Naive thymus-derived CD8-positive, alpha-beta T cell (primary cell): ENCODE results near the gene RGL1. TPM values are rescaled to one million over a fixed set of nuclear protein-coding genes. Genes with fewer than 3 reads are reported as not detected.
A peak's percentile ranks its signal among the peaks of the same experiment; 100 is the strongest.
"Not testable (repeated sequence)": the region's sequence is repeated elsewhere in the genome, so short reads cannot be mapped to it uniquely, and the experiment has no call there.

Experiments
- ATAC-seq, 2 donors: fragments of 150-1000 bp; cut with Tn5 transposase in 1 of 2; sonication (Bioruptor Pico), chemical (Tn5 transposase) in 1 of 2; 1 replicate in 1 of 2; 2 replicates in 1 of 2; pipeline ENCODE4 v1.10.0; 2021; ENCODE audit warnings: mild to moderate bottlenecking in 2 of 2, moderate library complexity in 2 of 2
- POLR2A ChIA-PET: fragments of 350-600 bp; sonication (Branson Sonifier 250); formaldehyde crosslinking; loops from one replicate; lab custom pipeline; 2021; ENCODE audit warnings: antibody characterized with exemption; lab: Charles Lee
- DNase-seq, 10 donors: peaks; one replicate each; pipeline versions ENCODE4 v3.0.0 to v3.0.0-alpha.2; 2020 to 2022
- H3K27ac Mint-ChIP-seq, 10 donors: one replicate each; pipeline ENCODE4 v1.8.0; 2020 to 2022; ENCODE audit warnings: mild to moderate bottlenecking in 10 of 10, mixed read lengths in 10 of 10, moderate library complexity in 4 of 10, inconsistent platforms in 1 of 10
- H3K27me3 Mint-ChIP-seq, 5 donors: one replicate each; pipeline ENCODE4 v1.8.0; 2021 to 2022; ENCODE audit warnings: mixed read lengths in 5 of 5
- H3K36me3 Mint-ChIP-seq, 3 donors: one replicate each; pipeline ENCODE4 v1.8.0; 2020 to 2022; ENCODE audit warnings: mixed read lengths in 3 of 3, mild to moderate bottlenecking in 2 of 3, inconsistent platforms in 1 of 3
- H3K4me1 Mint-ChIP-seq, 4 donors: one replicate each; pipeline ENCODE4 v1.8.0; 2021 to 2022; ENCODE audit warnings: mixed read lengths in 4 of 4
- H3K4me3 Mint-ChIP-seq, 10 donors: one replicate each; pipeline ENCODE4 v1.8.0; 2020 to 2022; ENCODE audit warnings: mild to moderate bottlenecking in 10 of 10, mixed read lengths in 10 of 10, moderate library complexity in 6 of 10, inconsistent platforms in 1 of 10
- H3K9me3 Mint-ChIP-seq, 9 donors: one replicate each; pipeline ENCODE4 v1.8.0; 2020 to 2022; ENCODE audit warnings: mixed read lengths in 9 of 9, mild to moderate bottlenecking in 3 of 9, inconsistent platforms in 1 of 9, moderate library complexity in 1 of 9
- polyA plus RNA-seq, 3 donors: library from polyadenylated mRNA; unstranded; fragments of 300-500 nt; fragmentation: Illumina TruSeq; gene quantifications; one replicate each; pipeline ENCODE4 v1.2.3, GENCODE V29; 2021
- total RNA-seq, 8 experiments: library from RNA in 2 of 8; stranded (reverse) in 2 of 8; gene quantifications; one replicate each; pipeline ENCODE4 v1.2.3 and lab custom pipeline; 2021 to 2026

RGL1 gene
- 1 to 10 TPM; 1.9 to 2.1 TPM for total RNA-seq
- polyA plus RNA-seq: 1 to 10 TPM; 1.1 to 1.8 (median 1.4) TPM
- 2.5 to 10.7 (median 5.3) reads per million in 6 experiments for total RNA-seq (lab: John Stamatoyannopoulos, UW)

GRCh38 chr1:183804916-183805841, at the start of gene RGL1:
Gene RGL1, plus strand, starts transcription at chr1:183805120. Its CDS starts 178 bp downstream, at chr1:183805298.
- ATAC-seq: peak; percentile 77 to 81
- peak in 6 of 10 donors; percentile 3 to 25 (median 8) for DNase-seq
- Mint-ChIP-seq H3K36me3 (peaks cover 2 to 35% (median 25%) of the 10 kb centered on the region in 3 donors), H3K4me1 (peaks cover 6 to 14% (median 11%) of the 10 kb centered on the region in 4 donors), H3K27me3 (peaks cover 5 to 33% (median 18%) of the 10 kb centered on the region in 5 donors), H3K9me3 (peaks cover 6 to 41% (median 21%) of the 10 kb centered on the region in 9 donors), H3K4me3 (peak within 1 kb of the TSS; percentile 72 to 93 (median 86)), H3K27ac (peak within 1 kb of the TSS in 2 of 10 donors; percentile 41 to 76)
- POLR2A ChIA-PET: interaction anchor here (0.8 kb wide), 1 partner anchor 246 kb away, joined by 3 read pairs; the partner anchor contains the start of gene TSEN15

GRCh38 chr1:183756326-183756725, 48.6 kb upstream of the RGL1 start:
- Mint-ChIP-seq H3K36me3 (peaks cover 7 to 25% (median 23%) of the 10 kb centered on the region in 3 donors), H3K27me3 (peaks cover 0 to 1% (median 0%) of the 10 kb centered on the region in 5 donors), H3K4me3 (no peak overlapping the region), H3K4me1 (peaks cover 0 to 1% (median 0%) of the 10 kb centered on the region in 4 donors), H3K27ac (no peak overlapping the region), H3K9me3 (peaks cover 7 to 24% (median 12%) of the 10 kb centered on the region in 9 donors)
- ATAC-seq: no peak
- no peak for DNase-seq
- POLR2A ChIA-PET: no interaction called here

GRCh38 chr1:183757061-183757460, 47.9 kb upstream of the RGL1 start:
- POLR2A ChIA-PET: no interaction called here
- Mint-ChIP-seq H3K27ac (no peak overlapping the region), H3K9me3 (peaks cover 8 to 22% (median 12%) of the 10 kb centered on the region in 9 donors)

GRCh38 chr1:183758913-183759312, 46.0 kb upstream of the RGL1 start:
- ATAC-seq (no peak), DNase-seq (no peak)
- POLR2A ChIA-PET: no interaction called here
- Mint-ChIP-seq H3K27ac (no peak overlapping the region), H3K4me3 (no peak overlapping the region), H3K9me3 (peaks cover 3 to 28% (median 18%) of the 10 kb centered on the region in 9 donors), H3K27me3 (no peaks in the 10 kb centered on the region), H3K36me3 (peaks cover 5 to 23% (median 22%) of the 10 kb centered on the region in 3 donors), H3K4me1 (peaks cover 0 to 1% (median 0%) of the 10 kb centered on the region in 4 donors)

More at GRCh38 chr1:183757061-183757460, 47.9 kb upstream of the RGL1 start:
- no peak overlapping the region for H3K4me3 Mint-ChIP-seq
- H3K27me3 Mint-ChIP-seq: peaks cover 0 to under 1% (median 0%) of the 10 kb centered on the region in 5 donors
- DNase-seq (no peak), ATAC-seq (no peak)
- H3K4me1 Mint-ChIP-seq: peaks cover 0 to 1% (median 0%) of the 10 kb centered on the region in 4 donors
- H3K36me3 Mint-ChIP-seq: peaks cover 7 to 26% (median 22%) of the 10 kb centered on the region in 3 donors

- POLR2A ChIA-PET: no interaction called here
- Mint-ChIP-seq H3K4me1 (peaks cover 0 to 2% (median 0%) of the 10 kb centered on the region in 4 donors), H3K36me3 (peaks cover 9 to 40% (median 38%) of the 10 kb centered on the region in 3 donors), H3K4me3 (no peak overlapping the region), H3K27ac (no peak overlapping the region), H3K9me3 (peaks cover 14 to 46% (median 32%) of the 10 kb centered on the region in 9 donors), H3K27me3 (no peaks in the 10 kb centered on the region)
- ATAC-seq: no peak
- DNase-seq: no peak
Measured at GRCh38 chr1:183760661-183761060, 44.3 kb upstream of the RGL1 start.

GRCh38 chr1:183761871-183762270, 43.0 kb upstream of the RGL1 start:
- no peak overlapping the region for H3K4me3 Mint-ChIP-seq
- no peaks in the 10 kb centered on the region for H3K27me3 Mint-ChIP-seq
- peaks cover 14 to 50% (median 32%) of the 10 kb centered on the region in 9 donors for H3K9me3 Mint-ChIP-seq
- no peak overlapping the region for H3K27ac Mint-ChIP-seq
- ATAC-seq (no peak), DNase-seq (no peak)
- H3K36me3 Mint-ChIP-seq: peaks cover 9 to 42% (median 40%) of the 10 kb centered on the region in 3 donors
- H3K4me1 Mint-ChIP-seq: peaks cover 0 to 2% (median 0%) of the 10 kb centered on the region in 4 donors
- POLR2A ChIA-PET: no interaction called here

- H3K27ac Mint-ChIP-seq, DNase-seq, H3K27me3 Mint-ChIP-seq, ATAC-seq, H3K4me3 Mint-ChIP-seq, POLR2A ChIA-PET, H3K4me1 Mint-ChIP-seq: not testable (repeated sequence)
- Mint-ChIP-seq H3K9me3 (peaks cover 14 to 50% (median 33%) of the 10 kb centered on the region in 9 donors), H3K36me3 (peaks cover 9 to 42% (median 38%) of the 10 kb centered on the region in 3 donors)
Measured at GRCh38 chr1:183762856-183763255, 42.1 kb upstream of the RGL1 start.

GRCh38 chr1:183764981-183765380, 39.9 kb upstream of the RGL1 start:
- POLR2A ChIA-PET: no interaction called here
- no peak overlapping the region for H3K4me3 Mint-ChIP-seq
- peaks cover 9 to 47% (median 46%) of the 10 kb centered on the region in 3 donors for H3K36me3 Mint-ChIP-seq
- ATAC-seq: no peak
- peaks cover 0 to 2% (median 0%) of the 10 kb centered on the region in 4 donors for H3K4me1 Mint-ChIP-seq
- no peaks in the 10 kb centered on the region for H3K27me3 Mint-ChIP-seq
- no peak for DNase-seq
- H3K9me3 Mint-ChIP-seq: peaks cover 14 to 62% (median 38%) of the 10 kb centered on the region in 9 donors
- no peak overlapping the region for H3K27ac Mint-ChIP-seq

- DNase-seq (no peak), ATAC-seq (no peak)
- H3K9me3 Mint-ChIP-seq: peaks cover 13 to 64% (median 37%) of the 10 kb centered on the region in 9 donors
- H3K4me1 Mint-ChIP-seq: peaks cover 0 to 2% (median 0%) of the 10 kb centered on the region in 4 donors
- POLR2A ChIA-PET: no interaction called here
- H3K4me3 Mint-ChIP-seq: no peak overlapping the region
- peaks cover 13 to 55% (median 48%) of the 10 kb centered on the region in 3 donors for H3K36me3 Mint-ChIP-seq
- H3K27ac Mint-ChIP-seq: no peak overlapping the region
- H3K27me3 Mint-ChIP-seq: no peaks in the 10 kb centered on the region
Measured at GRCh38 chr1:183769956-183770815, 34.7 kb upstream of the RGL1 start.

- H3K4me3 Mint-ChIP-seq: no peak overlapping the region
- ATAC-seq: no peak
- peaks cover 16 to 64% (median 39%) of the 10 kb centered on the region in 9 donors for H3K9me3 Mint-ChIP-seq
- no peaks in the 10 kb centered on the region for H3K27me3 Mint-ChIP-seq
- H3K4me1 Mint-ChIP-seq: peaks cover 0 to 2% (median 0%) of the 10 kb centered on the region in 4 donors
- POLR2A ChIA-PET: no interaction called here
- no peak overlapping the region for H3K27ac Mint-ChIP-seq
- H3K36me3 Mint-ChIP-seq: peaks cover 13 to 51% (median 45%) of the 10 kb centered on the region in 3 donors
- no peak for DNase-seq
Measured at GRCh38 chr1:183770816-183771128, 34.1 kb upstream of the RGL1 start.

- DNase-seq (no peak), ATAC-seq (no peak)
- Mint-ChIP-seq H3K27me3 (no peaks in the 10 kb centered on the region), H3K36me3 (peaks cover 13 to 51% (median 41%) of the 10 kb centered on the region in 3 donors), H3K27ac (no peak overlapping the region), H3K4me1 (peaks cover 0 to 2% (median 0%) of the 10 kb centered on the region in 4 donors), H3K9me3 (peaks cover 16 to 60% (median 38%) of the 10 kb centered on the region in 9 donors), H3K4me3 (no peak overlapping the region)
- POLR2A ChIA-PET: no interaction called here
Measured at GRCh38 chr1:183773482-183774274, 31.2 kb upstream of the RGL1 start.
